ENCODE data around the gene AGMO. TPM values are rescaled to one million over a fixed set of nuclear protein-coding genes. Genes with fewer than 3 reads are reported as not detected.

Gene AGMO
- total RNA-seq, 2 donors from 2014 or later: 1.9 TPM; not detected in 1

- Histone ChIP-seq H3K9me3 (ENCODE audit: control insufficient read depth, low read length) (peaks cover 4% of the 10 kb centered on the region), H3K9ac (ENCODE audit: extremely low read depth, low read length, poor library complexity, severe bottlenecking) (no peak overlapping the region), H3K4me1 (ENCODE audit: control insufficient read depth, insufficient read depth, low read length) (no peaks in the 10 kb centered on the region), H3K4me3 (ENCODE audit: low read length) (no peak overlapping the region), H3K27me3 (ENCODE audit: control insufficient read depth, insufficient read depth, low read length, poor library complexity, severe bottlenecking) (no peaks in the 10 kb centered on the region), H3K27ac (ENCODE audit: low read depth, low read length) (no peak overlapping the region), H3K36me3 (ENCODE audit: control insufficient read depth, insufficient read depth, low read length) (no peaks in the 10 kb centered on the region)
- Mint-ChIP-seq H3K9me3 (peaks cover 8% of the 10 kb centered on the region), H3K27me3 (ENCODE audit: insufficient read depth) (no peaks in the 10 kb centered on the region), H3K27ac (no peak overlapping the region), H3K4me1 (peaks cover 2% of the 10 kb centered on the region), H3K36me3 (ENCODE audit: low read depth) (no peaks in the 10 kb centered on the region), H3K4me3 (no peak overlapping the region)
- DNase-seq: no peak
- TF ChIP-seq CTCF (conservative IDR thresholded peaks at IDR 0.05): no peak
- WGBS, 2 experiments (ENCODE audit: insufficient coverage in 1 of 2, insufficient read length in 1 of 2): 84 to 91% methylated on average over 4 to 6 of the region's 6 CpGs
Measured at GRCh38 chr7:15334536-15335263, 227.1 kb downstream of the AGMO start.

- no peak overlapping the region for H3K9ac ChIP-seq (ENCODE audit: extremely low read depth, low read length, poor library complexity, severe bottlenecking)
- DNase-seq: no peak
- no peaks in the 10 kb centered on the region for H3K4me1 ChIP-seq (ENCODE audit: control insufficient read depth, insufficient read depth, low read length)
- Mint-ChIP-seq H3K4me3 (no peak overlapping the region), H3K27ac (no peak overlapping the region), H3K4me1 (peaks cover 2% of the 10 kb centered on the region), H3K36me3 (ENCODE audit: low read depth) (no peaks in the 10 kb centered on the region), H3K27me3 (ENCODE audit: insufficient read depth) (no peaks in the 10 kb centered on the region), H3K9me3 (no peaks in the 10 kb centered on the region)
- no peaks in the 10 kb centered on the region for H3K9me3 ChIP-seq (ENCODE audit: control insufficient read depth, low read length)
- no peaks in the 10 kb centered on the region for H3K36me3 ChIP-seq (ENCODE audit: control insufficient read depth, insufficient read depth, low read length)
- no peak overlapping the region for H3K27ac ChIP-seq (ENCODE audit: low read depth, low read length)
- 88 to 90% methylated on average over 1 to 2 of the region's 2 CpGs for WGBS, 2 experiments (ENCODE audit: insufficient coverage in 1 of 2, insufficient read length in 1 of 2)
- no peak overlapping the region for H3K4me3 ChIP-seq (ENCODE audit: low read length)
- no peaks in the 10 kb centered on the region for H3K27me3 ChIP-seq (ENCODE audit: control insufficient read depth, insufficient read depth, low read length, poor library complexity, severe bottlenecking)
- no peak for TF ChIP-seq CTCF (conservative IDR thresholded peaks at IDR 0.05)
Measured at GRCh38 chr7:15332956-15333355, 228.9 kb downstream of the AGMO start.

GRCh38 chr7:15330943-15331342 is 230.9 kb downstream of the AGMO start:
- WGBS, 2 experiments (ENCODE audit: insufficient coverage in 1 of 2, insufficient read length in 1 of 2): 80 to 86% methylated on average over 1 to 2 of the region's 2 CpGs
- Mint-ChIP-seq H3K36me3 (ENCODE audit: low read depth) (no peaks in the 10 kb centered on the region), H3K9me3 (no peaks in the 10 kb centered on the region), H3K27ac (no peak overlapping the region), H3K27me3 (ENCODE audit: insufficient read depth) (no peaks in the 10 kb centered on the region), H3K4me3 (no peak overlapping the region), H3K4me1 (peaks cover 4% of the 10 kb centered on the region)
- H3K9me3 ChIP-seq (ENCODE audit: control insufficient read depth, low read length): no peaks in the 10 kb centered on the region
- H3K4me3 ChIP-seq (ENCODE audit: low read length): no peak overlapping the region
- no peaks in the 10 kb centered on the region for H3K27me3 ChIP-seq (ENCODE audit: control insufficient read depth, insufficient read depth, low read length, poor library complexity, severe bottlenecking)
- no peaks in the 10 kb centered on the region for H3K36me3 ChIP-seq (ENCODE audit: control insufficient read depth, insufficient read depth, low read length)
- TF ChIP-seq CTCF (conservative IDR thresholded peaks at IDR 0.05): no peak
- H3K9ac ChIP-seq (ENCODE audit: extremely low read depth, low read length, poor library complexity, severe bottlenecking): no peak overlapping the region
- no peak overlapping the region for H3K27ac ChIP-seq (ENCODE audit: low read depth, low read length)
- no peak for DNase-seq
- H3K4me1 ChIP-seq (ENCODE audit: control insufficient read depth, insufficient read depth, low read length): no peaks in the 10 kb centered on the region

Measured in endodermal cell (in vitro differentiated cells).